ENCODE results near the gene CYP27A1.

Gene CYP27A1

DNA sequence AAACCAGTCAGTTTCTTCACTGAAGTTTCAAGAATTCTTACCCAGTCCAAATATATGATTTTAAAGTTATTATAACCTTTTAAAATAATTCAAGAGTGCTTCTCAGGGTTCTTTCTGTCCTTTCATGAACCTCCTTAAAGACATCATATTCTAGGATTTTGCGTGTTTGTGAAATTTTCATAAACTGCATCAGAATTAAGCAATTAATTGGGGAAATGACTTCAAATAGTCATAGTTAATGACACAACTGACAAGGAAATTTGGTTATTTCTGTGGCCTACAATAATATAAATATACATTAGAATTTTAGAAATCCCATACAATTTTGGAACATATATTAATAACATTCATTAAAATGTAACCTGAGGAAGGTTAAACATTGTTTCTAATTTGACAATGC is 10.5 kb downstream of the CYP27A1 start:
- Histone ChIP-seq H3K27me3 (ENCODE audit: low read length) (no peaks in the 10 kb centered on the region), H3K4me3 (ENCODE audit: insufficient read depth, low read length, poor library complexity, severe bottlenecking) (no peak overlapping the region), H3K79me2 (ENCODE audit: insufficient read depth, low read length) (no peaks in the 10 kb centered on the region), H3K9me3 (ENCODE audit: insufficient read depth, low read length) (no peaks in the 10 kb centered on the region), H2AFZ (ENCODE audit: low read depth, low read length, severe bottlenecking) (no peak overlapping the region), H3F3A (ENCODE audit: insufficient read depth) (no peaks in the 10 kb centered on the region), H3K4me2 (ENCODE audit: low read depth, low read length, poor library complexity, severe bottlenecking) (no peak overlapping the region), H3K9me2 (replicated peaks; ENCODE audit: insufficient read depth, low read length) (no peaks in the 10 kb centered on the region), H4K20me1 (ENCODE audit: low read depth, low read length) (no peaks in the 10 kb centered on the region), H3K27ac (ENCODE audit: low read depth, low read length) (no peak overlapping the region), H3K9ac (ENCODE audit: low read length) (no peak overlapping the region), H3K36me3 (ENCODE audit: low read length) (no peaks in the 10 kb centered on the region)
- TF ChIP-seq, protein P1, sequence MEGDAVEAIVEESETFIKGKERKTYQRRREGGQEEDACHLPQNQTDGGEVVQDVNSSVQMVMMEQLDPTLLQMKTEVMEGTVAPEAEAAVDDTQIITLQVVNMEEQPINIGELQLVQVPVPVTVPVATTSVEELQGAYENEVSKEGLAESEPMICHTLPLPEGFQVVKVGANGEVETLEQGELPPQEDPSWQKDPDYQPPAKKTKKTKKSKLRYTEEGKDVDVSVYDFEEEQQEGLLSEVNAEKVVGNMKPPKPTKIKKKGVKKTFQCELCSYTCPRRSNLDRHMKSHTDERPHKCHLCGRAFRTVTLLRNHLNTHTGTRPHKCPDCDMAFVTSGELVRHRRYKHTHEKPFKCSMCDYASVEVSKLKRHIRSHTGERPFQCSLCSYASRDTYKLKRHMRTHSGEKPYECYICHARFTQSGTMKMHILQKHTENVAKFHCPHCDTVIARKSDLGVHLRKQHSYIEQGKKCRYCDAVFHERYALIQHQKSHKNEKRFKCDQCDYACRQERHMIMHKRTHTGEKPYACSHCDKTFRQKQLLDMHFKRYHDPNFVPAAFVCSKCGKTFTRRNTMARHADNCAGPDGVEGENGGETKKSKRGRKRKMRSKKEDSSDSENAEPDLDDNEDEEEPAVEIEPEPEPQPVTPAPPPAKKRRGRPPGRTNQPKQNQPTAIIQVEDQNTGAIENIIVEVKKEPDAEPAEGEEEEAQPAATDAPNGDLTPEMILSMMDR (IDR thresholded peaks at IDR 0.05; ENCODE audit: insufficient read depth, low read length, poor library complexity, severe bottlenecking): no peak
- TF ChIP-seq EZH2phosphoT487 (conservative IDR thresholded peaks at IDR 0.05; ENCODE audit: low read length): no peak

DNA sequence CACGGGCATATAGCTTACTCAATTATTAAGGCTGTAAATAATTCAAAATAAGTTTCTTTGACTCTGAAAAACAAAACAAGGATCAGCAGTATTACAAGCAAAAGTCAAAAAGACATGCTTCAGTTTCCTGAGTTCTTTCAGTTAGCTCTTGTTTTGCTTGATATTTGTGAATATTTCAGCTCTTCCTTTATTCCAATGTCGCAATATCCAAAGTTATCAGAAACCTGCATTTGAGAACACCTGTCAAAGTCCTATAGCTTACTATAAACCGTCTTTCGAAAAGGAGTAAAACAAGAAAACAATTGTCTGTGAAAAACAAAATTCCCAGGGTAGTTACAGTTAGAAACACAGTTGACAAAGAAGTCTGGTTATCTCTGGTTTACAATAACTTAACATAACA is 14.7 kb downstream of the CYP27A1 start:
- Histone ChIP-seq H3K4me2 (ENCODE audit: low read depth, low read length, poor library complexity, severe bottlenecking) (no peak overlapping the region), H3K9ac (ENCODE audit: low read length) (no peak overlapping the region), H4K20me1 (ENCODE audit: low read depth, low read length) (no peaks in the 10 kb centered on the region), H3K27me3 (ENCODE audit: low read length) (no peaks in the 10 kb centered on the region), H3K4me3 (ENCODE audit: insufficient read depth, low read length, poor library complexity, severe bottlenecking) (no peak overlapping the region), H3F3A (ENCODE audit: insufficient read depth) (no peaks in the 10 kb centered on the region), H3K9me3 (ENCODE audit: insufficient read depth, low read length) (no peaks in the 10 kb centered on the region), H2AFZ (ENCODE audit: low read depth, low read length, severe bottlenecking) (no peak overlapping the region), H3K27ac (ENCODE audit: low read depth, low read length) (no peak overlapping the region), H3K79me2 (ENCODE audit: insufficient read depth, low read length) (no peaks in the 10 kb centered on the region), H3K36me3 (ENCODE audit: low read length) (no peaks in the 10 kb centered on the region), H3K9me2 (replicated peaks; ENCODE audit: insufficient read depth, low read length) (no peaks in the 10 kb centered on the region)
- TF ChIP-seq EZH2phosphoT487 (conservative IDR thresholded peaks at IDR 0.05; ENCODE audit: low read length): no peak
- TF ChIP-seq, protein P1 (IDR thresholded peaks at IDR 0.05; ENCODE audit: insufficient read depth, low read length, poor library complexity, severe bottlenecking): no peak

DNA sequence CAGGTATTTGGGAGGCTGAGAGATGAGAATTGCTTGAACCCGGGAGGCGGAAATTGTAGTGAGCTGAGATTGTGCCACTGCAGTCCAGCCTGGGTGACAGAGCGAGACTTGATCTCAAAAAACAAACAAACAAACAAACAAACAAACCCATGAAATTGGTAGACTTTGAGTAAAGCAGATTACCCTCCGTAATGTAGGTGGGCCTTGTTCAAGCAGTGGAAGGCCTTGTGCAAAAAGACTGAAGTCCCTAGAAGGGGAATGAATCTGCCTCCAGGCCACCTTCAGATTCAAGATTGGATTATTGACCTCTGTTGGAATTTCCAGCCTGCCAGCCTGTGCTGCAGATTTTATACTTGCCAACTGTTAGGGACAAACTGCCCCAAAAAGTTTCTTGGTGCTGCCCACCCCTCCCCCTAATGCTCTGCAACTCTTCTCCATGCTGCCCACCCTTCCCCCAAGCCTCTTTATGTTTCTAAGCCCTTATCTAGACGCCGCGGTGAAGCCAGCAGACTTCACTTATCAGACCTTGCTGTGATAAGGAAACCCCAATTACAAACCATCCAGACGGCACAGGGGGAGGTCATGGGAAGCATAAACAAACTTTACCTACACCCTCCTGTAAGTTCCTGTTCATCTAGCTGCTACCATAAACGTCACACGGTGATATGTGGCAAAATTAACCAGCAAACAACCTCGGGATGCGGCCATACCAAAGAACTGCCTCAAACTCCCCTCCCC is 17.0 kb downstream of the CYP27A1 start:
- H3K4me3 ChIP-seq (ENCODE audit: insufficient read depth, low read length, poor library complexity, severe bottlenecking): no peak overlapping the region
- no peaks in the 10 kb centered on the region for H3K79me2 ChIP-seq (ENCODE audit: insufficient read depth, low read length)
- no peak overlapping the region for H3K9ac ChIP-seq (ENCODE audit: low read length)
- H3K27me3 ChIP-seq (ENCODE audit: low read length): no peaks in the 10 kb centered on the region
- H3F3A ChIP-seq (ENCODE audit: insufficient read depth): no peaks in the 10 kb centered on the region
- no peaks in the 10 kb centered on the region for H3K36me3 ChIP-seq (ENCODE audit: low read length)
- no peaks in the 10 kb centered on the region for H3K9me2 ChIP-seq (replicated peaks; ENCODE audit: insufficient read depth, low read length)
- H2AFZ ChIP-seq (ENCODE audit: low read depth, low read length, severe bottlenecking): no peak overlapping the region
- H3K4me2 ChIP-seq (ENCODE audit: low read depth, low read length, poor library complexity, severe bottlenecking): no peak overlapping the region
- H3K9me3 ChIP-seq (ENCODE audit: insufficient read depth, low read length): no peaks in the 10 kb centered on the region
- H4K20me1 ChIP-seq (ENCODE audit: low read depth, low read length): no peaks in the 10 kb centered on the region
- no peak overlapping the region for H3K27ac ChIP-seq (ENCODE audit: low read depth, low read length)
- TF ChIP-seq, protein P1 (IDR thresholded peaks at IDR 0.05; ENCODE audit: insufficient read depth, low read length, poor library complexity, severe bottlenecking): no peak
- no peak for TF ChIP-seq EZH2phosphoT487 (conservative IDR thresholded peaks at IDR 0.05; ENCODE audit: low read length)
